OCI-LY7 (cell line): ENCODE measurements around the gene KIF5A. TPM values are rescaled to one million over a fixed set of nuclear protein-coding genes. Genes with fewer than 3 reads are reported as not detected.

Experiments
- BruUV-seq: library from RNA; stranded (reverse); fragments of 400-500 nt; replicated peaks from 2 replicates; lab custom pipeline; 2021; lab: Mats Ljungman, UMichigan
- CTCF ChIA-PET: fragments of 300-600 bp; sonication (Branson Sonifier 250); formaldehyde crosslinking; loops from one replicate; lab custom pipeline; 2022; ENCODE audit warnings: antibody characterized with exemption; ENCODE audit not compliant: unreplicated experiment; lab: Charles Lee
- POLR2A ChIA-PET: fragments of 300-600 bp; sonication (Branson Sonifier 250); formaldehyde crosslinking; loops from one replicate; lab custom pipeline; 2022; ENCODE audit warnings: antibody characterized with exemption; lab: Charles Lee
- DNase-seq: peaks from one replicate; pipeline ENCODE4 v3.0.0-alpha.2; 2015; ENCODE audit warnings: low spot score
- H2AFZ ChIP-seq: fragments of 200-600 bp; sonication (generic), shearing (Covaris generic); 2 replicates; pipeline ENCODE4 v1.6.1; 2014; ENCODE audit warnings: mild to moderate bottlenecking, antibody characterized with exemption, low read length, moderate library complexity
- H3K27ac ChIP-seq: fragments of 200-600 bp; sonication (generic); 2 replicates; pipeline ENCODE4 v1.5.1; 2014; ENCODE audit warnings: mixed run types, low read depth, mild to moderate bottlenecking, moderate library complexity, low read length, inconsistent platforms; ENCODE audit not compliant: poor library complexity, severe bottlenecking
- H3K36me3 ChIP-seq: fragments of 200-600 bp; sonication (generic); 2 replicates; pipeline ENCODE4 v1.6.1; 2014; ENCODE audit warnings: mild to moderate bottlenecking, antibody characterized with exemption, low read length, moderate library complexity, mixed read lengths; ENCODE audit not compliant: insufficient read depth
- H3K4me1 ChIP-seq: fragments of 200-600 bp; sonication (generic); 2 replicates; pipeline ENCODE4 v1.5.1; 2014; ENCODE audit warnings: mild to moderate bottlenecking, low read length; ENCODE audit not compliant: insufficient read depth, poor library complexity, severe bottlenecking
- H3K4me2 ChIP-seq: fragments of 200-600 bp; sonication (generic); 2 replicates; pipeline ENCODE4 v1.6.1; 2014; ENCODE audit warnings: mild to moderate bottlenecking, low read length
- H3K4me3 ChIP-seq: fragments of 200-600 bp; sonication (generic); 2 replicates; pipeline ENCODE4 v1.5.1; 2014; ENCODE audit warnings: mild to moderate bottlenecking, low read depth, low read length; ENCODE audit not compliant: poor library complexity, severe bottlenecking
- H3K79me2 ChIP-seq: fragments of 200-600 bp; sonication (generic); 2 replicates; pipeline ENCODE4 v1.6.1; 2016; ENCODE audit warnings: low read depth, mild to moderate bottlenecking, low read length, moderate library complexity, mixed read lengths; ENCODE audit not compliant: insufficient read depth
- H3K9me2 ChIP-seq: fragments of 200-600 bp; sonication (generic); 2 replicates; pipeline ENCODE4 v1.6.1; 2016; ENCODE audit warnings: mild to moderate bottlenecking, low read length, mixed read lengths; ENCODE audit not compliant: insufficient read depth
- H3K9me3 ChIP-seq: fragments of 200-600 bp; sonication (generic); 2 replicates; pipeline ENCODE4 v1.6.1; 2014; ENCODE audit warnings: mild to moderate bottlenecking, mixed run types, low read length, mixed read lengths
- H4K20me1 ChIP-seq: fragments of 200-600 bp; sonication (generic); 2 replicates; pipeline ENCODE4 v1.6.1; 2014; ENCODE audit warnings: mild to moderate bottlenecking, antibody characterized with exemption, low read length, moderate library complexity, mixed read lengths; ENCODE audit not compliant: insufficient read depth
- EZH2phosphoT487 ChIP-seq: fragments of 200-600 bp; sonication (generic); IDR thresholded peaks from 2 replicates; pipeline ENCODE4 v1.6.1; 2018; ENCODE audit warnings: low read depth, borderline replicate concordance, mild to moderate bottlenecking, mixed run types, antibody characterized with exemption, low read length, moderate library complexity, mixed read lengths
- intact Hi-C: fragments of 100-400 bp; cut with micrococcal nuclease; formaldehyde crosslinking; loops from one replicate; pipeline ENCODE4 v1.10.0; 2022; ENCODE audit not compliant: unreplicated experiment
- total RNA-seq, 2 experiments: library from RNA; depleted of rRNA in 1 of 2; stranded (reverse); fragments of >200 nt in 1 of 2; shearing (Covaris generic) in 1 of 2; gene quantifications; 2 replicates each; pipeline ENCODE4 v1.2.3, GENCODE V29; 2014 to 2022
- TF ChIP-seq, protein P1 (sequence below): fragments of 200-600 bp; sonication (generic); conservative IDR thresholded peaks from 2 replicates; pipeline ENCODE4 v1.5.1; 2014; ENCODE audit warnings: mild to moderate bottlenecking, antibody characterized with exemption, low read length, moderate library complexity, mixed read lengths

KIF5A gene
- total RNA-seq, 2 experiments from 2014 or later: 0.09 to 1.6 TPM

DNA sequence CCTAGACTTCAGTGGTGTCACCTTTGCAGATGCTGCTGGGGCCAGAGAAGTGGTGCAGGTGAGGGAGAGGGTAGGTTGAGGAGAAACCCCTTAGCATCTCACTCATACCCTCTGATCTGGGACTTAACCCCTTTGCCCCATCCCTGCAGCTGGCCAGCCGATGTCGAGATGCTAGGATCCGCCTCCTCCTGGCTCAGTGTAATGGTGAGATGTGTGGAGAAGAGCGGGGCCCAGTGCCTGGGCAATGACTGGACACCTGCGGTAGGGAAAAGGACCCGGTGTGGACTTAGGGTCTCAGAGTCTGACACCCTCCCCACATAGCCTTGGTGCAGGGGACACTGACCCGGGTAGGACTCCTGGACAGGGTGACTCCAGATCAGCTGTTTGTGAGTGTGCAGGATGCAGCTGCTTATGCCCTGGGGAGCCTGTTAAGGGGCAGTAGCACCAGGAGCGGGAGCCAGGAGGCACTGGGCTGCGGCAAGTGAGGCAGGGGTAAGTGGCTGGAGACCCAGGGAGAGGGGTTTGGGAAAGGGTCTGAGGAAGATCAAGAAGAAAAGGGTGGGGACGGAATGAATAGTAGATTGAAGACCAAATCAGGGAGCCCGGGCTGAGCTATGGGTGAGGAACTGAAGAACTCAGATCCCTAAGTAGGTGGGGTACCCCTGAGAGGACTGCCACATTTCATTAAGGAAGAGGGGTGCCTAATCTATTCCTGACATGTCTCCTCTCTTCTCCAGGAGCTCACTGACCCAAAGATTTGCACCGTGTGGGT is 75.6 kb downstream of the KIF5A start:
- DNase-seq: no peak
- no peak for TF ChIP-seq EZH2phosphoT487
- TF ChIP-seq, protein P1, sequence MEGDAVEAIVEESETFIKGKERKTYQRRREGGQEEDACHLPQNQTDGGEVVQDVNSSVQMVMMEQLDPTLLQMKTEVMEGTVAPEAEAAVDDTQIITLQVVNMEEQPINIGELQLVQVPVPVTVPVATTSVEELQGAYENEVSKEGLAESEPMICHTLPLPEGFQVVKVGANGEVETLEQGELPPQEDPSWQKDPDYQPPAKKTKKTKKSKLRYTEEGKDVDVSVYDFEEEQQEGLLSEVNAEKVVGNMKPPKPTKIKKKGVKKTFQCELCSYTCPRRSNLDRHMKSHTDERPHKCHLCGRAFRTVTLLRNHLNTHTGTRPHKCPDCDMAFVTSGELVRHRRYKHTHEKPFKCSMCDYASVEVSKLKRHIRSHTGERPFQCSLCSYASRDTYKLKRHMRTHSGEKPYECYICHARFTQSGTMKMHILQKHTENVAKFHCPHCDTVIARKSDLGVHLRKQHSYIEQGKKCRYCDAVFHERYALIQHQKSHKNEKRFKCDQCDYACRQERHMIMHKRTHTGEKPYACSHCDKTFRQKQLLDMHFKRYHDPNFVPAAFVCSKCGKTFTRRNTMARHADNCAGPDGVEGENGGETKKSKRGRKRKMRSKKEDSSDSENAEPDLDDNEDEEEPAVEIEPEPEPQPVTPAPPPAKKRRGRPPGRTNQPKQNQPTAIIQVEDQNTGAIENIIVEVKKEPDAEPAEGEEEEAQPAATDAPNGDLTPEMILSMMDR: no peak
- H4K20me1 ChIP-seq: no peaks in the 10 kb centered on the region
- BruUV-seq: no TSS peak
- POLR2A ChIA-PET: interaction anchor here (0.6 kb wide), 1 partner anchor 37 kb away, joined by 3 read pairs; no protein-coding TSS in a partner anchor
- CTCF ChIA-PET: no interaction called here
- no peaks in the 10 kb centered on the region for H3K9me2 ChIP-seq
- H2AFZ ChIP-seq: no peak overlapping the region
- H3K36me3 ChIP-seq: no peaks in the 10 kb centered on the region
- H3K4me1 ChIP-seq: no peaks in the 10 kb centered on the region
- intact Hi-C loops: no loop called here
- H3K79me2 ChIP-seq: no peaks in the 10 kb centered on the region
- H3K4me2 ChIP-seq: no peak overlapping the region
- no peak overlapping the region for H3K4me3 ChIP-seq
- H3K27ac ChIP-seq: no peak overlapping the region
- H3K9me3 ChIP-seq: no peaks in the 10 kb centered on the region

- DNase-seq: no peak
- ChIA-PET CTCF (no interaction called here), POLR2A (no interaction called here)
- Histone ChIP-seq H3K79me2 (no peaks in the 10 kb centered on the region), H3K4me3 (no peak overlapping the region), H2AFZ (no peak overlapping the region), H3K9me2 (no peaks in the 10 kb centered on the region), H3K27ac (no peak overlapping the region), H4K20me1 (no peaks in the 10 kb centered on the region), H3K36me3 (no peaks in the 10 kb centered on the region), H3K4me2 (no peak overlapping the region), H3K9me3 (no peaks in the 10 kb centered on the region), H3K4me1 (no peaks in the 10 kb centered on the region)
- TF ChIP-seq, protein P1: no peak
- TF ChIP-seq EZH2phosphoT487: no peak
- no TSS peak for BruUV-seq
- intact Hi-C loops: no loop called here
Observed at GRCh38 chr12:57626111-57626920, 76.5 kb downstream of the KIF5A start.
